AG04450 (cell line): Measurements from ENCODE around the gene MPIG6B. TPM values are rescaled to one million over a fixed set of nuclear protein-coding genes. Genes with fewer than 3 reads are reported as not detected.
A peak's percentile ranks its signal among the peaks of the same experiment; 100 is the strongest.

Experiments
- CTCF ChIA-PET: fragments of 300-600, 350-600 bp; formaldehyde crosslinking; extraction: SDS; loops from one replicate; lab custom pipeline; 2022; ENCODE audit warnings: antibody characterized with exemption, inconsistent platforms; lab: Charles Lee
- POLR2A ChIA-PET: fragments of 350-600 bp; formaldehyde crosslinking; extraction: SDS; loops from one replicate; lab custom pipeline; 2021; ENCODE audit warnings: antibody characterized with exemption, inconsistent platforms; lab: Yijun Ruan, JAX
- DNase-seq: peaks from one replicate; pipeline ENCODE4 v3.0.0-alpha.2; 2011; ENCODE audit warnings: low read depth, low spot score
- H3K27ac ChIP-seq: one replicate; pipeline ENCODE4 v1.5.1; 2012; ENCODE audit warnings: low read depth, low read length, control low read depth
- H3K27me3 ChIP-seq: one replicate; pipeline ENCODE4 v1.6.0; 2012; ENCODE audit warnings: low read length; ENCODE audit not compliant: control insufficient read depth, insufficient read depth
- H3K4me3 ChIP-seq: 2 replicates; pipeline ENCODE4 v1.5.1; 2011; ENCODE audit warnings: mild to moderate bottlenecking, low read depth, low read length, control low read depth
- H3K9me3 ChIP-seq: 2 replicates; pipeline ENCODE4 v1.5.1; 2012; ENCODE audit warnings: low read length; ENCODE audit not compliant: control insufficient read depth, insufficient read depth
- CTCF ChIP-seq: IDR thresholded peaks from 2 replicates; pipeline ENCODE4 v1.5.1; 2011; ENCODE audit warnings: low read depth, low read length, control low read depth, inconsistent platforms
- polyA plus RNA-seq: library from polyadenylated mRNA; depleted of rRNA; stranded (reverse); fragments of >200 nt; gene quantifications from 2 replicates; pipeline ENCODE4 v1.2.3, GENCODE V29; 2011

Gene MPIG6B
- polyA plus RNA-seq, 1 experiment = not detected

GRCh38 chr6:31733734-31734133 is 10.6 kb downstream of the MPIG6B start:
- no peak for TF ChIP-seq CTCF
- Histone ChIP-seq H3K9me3 (peaks cover 4% of the 10 kb centered on the region; the same call in 1 of the 2 replicates), H3K27ac (no peak overlapping the region), H3K27me3 (no peaks in the 10 kb centered on the region), H3K4me3 (peak overlapping the region; percentile 96)
- CTCF ChIA-PET = interaction anchor here (0.6 to 0.7 kb wide), 2 partner anchors 73 to 110 kb away, joined by 3 to 11 read pairs; partner anchors contain the start of gene LSM2
- POLR2A ChIA-PET = no interaction called here
- no peak for DNase-seq

DNA sequence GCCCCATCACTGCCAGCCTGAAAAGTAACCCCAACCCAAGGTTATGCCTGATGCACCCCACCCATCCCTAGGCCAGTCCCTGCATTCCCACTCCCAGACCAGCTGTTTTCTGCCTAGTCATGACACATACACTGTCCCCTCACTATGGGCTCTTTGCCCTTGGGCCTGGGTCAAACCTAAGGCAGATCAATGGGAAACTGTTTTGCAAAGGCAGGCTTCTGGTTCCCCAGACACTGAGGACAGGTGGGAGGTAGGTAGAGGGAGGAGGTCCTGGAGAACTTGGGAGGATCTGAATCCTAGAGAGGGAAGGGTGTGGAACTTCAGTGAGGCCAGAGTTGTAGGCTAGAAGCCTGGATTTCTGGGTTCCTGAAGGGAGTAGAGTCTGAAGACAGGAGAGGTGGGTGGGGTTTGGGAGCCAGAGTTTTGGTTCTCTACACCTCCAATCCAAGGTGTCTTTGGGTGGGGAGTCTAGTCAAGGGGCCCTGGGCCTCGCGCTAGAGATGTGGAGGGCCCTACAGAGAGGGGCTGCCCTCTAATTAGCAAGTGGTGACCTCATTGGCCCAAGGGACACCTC is 11.2 kb downstream of the MPIG6B start:
- TF ChIP-seq CTCF = no peak

GRCh38 chr6:31734821-31735406 is 11.7 kb downstream of the MPIG6B start:
- Histone ChIP-seq H3K27ac (peak overlapping the region; percentile 52), H3K9me3 (peaks cover 2% of the 10 kb centered on the region; the same call in 1 of the 2 replicates), H3K4me3 (peak overlapping the region; percentile 96), H3K27me3 (no peaks in the 10 kb centered on the region)
- DNase-seq = no peak
- ChIA-PET CTCF (interaction anchor here (0.5 to 1.9 kb wide), 4 partner anchors 38 to 88 kb away, joined by 3 to 9 read pairs (median 4); no protein-coding TSS in a partner anchor), POLR2A (interaction anchor here (0.5 to 2.6 kb wide), 5 partner anchors 70 to 128 kb away, joined by 3 to 14 read pairs (median 4); partner anchors contain the start of genes HSPA1A, HSPA1B, HSPA1L and NEU1)
- TF ChIP-seq CTCF = no peak

More for the DNA sequence above, 11.2 kb downstream of the MPIG6B start:
- peak overlapping the region; percentile 52 for H3K27ac ChIP-seq
- H3K4me3 ChIP-seq = peak overlapping the region; percentile 96
- ChIA-PET POLR2A (interaction anchor here (1.0 to 2.6 kb wide), 3 partner anchors 81 to 129 kb away, joined by 3 to 14 read pairs (median 4); partner anchors contain the start of genes HSPA1A, HSPA1B, HSPA1L and NEU1), CTCF (no interaction called here)
- peaks cover 4% of the 10 kb centered on the region; the same call in 1 of the 2 replicates for H3K9me3 ChIP-seq
- DNase-seq = no peak
- no peaks in the 10 kb centered on the region for H3K27me3 ChIP-seq

GRCh38 chr6:31736021-31736767 is 13.0 kb downstream of the MPIG6B start, which contains the start of gene CLIC1:
CLIC1 (minus strand) TSS chr6:31736530; CDS start chr6:31736300, 230 bp downstream.
- peak within 1 kb of the TSS; percentile 78 for H3K27ac ChIP-seq
- peak within 1 kb of the TSS; percentile 96 for H3K4me3 ChIP-seq
- no peaks in the 10 kb centered on the region for H3K27me3 ChIP-seq
- no peaks in the 10 kb centered on the region; the same call in 1 of the 2 replicates for H3K9me3 ChIP-seq
- ChIA-PET POLR2A (interaction anchor here (0.5 to 2.6 kb wide), 7 partner anchors 11 to 161 kb away, joined by 3 to 14 read pairs (median 4); partner anchors contain the start of genes EHMT2, HSPA1A, HSPA1B and HSPA1L), CTCF (interaction anchor here (1.2 to 1.9 kb wide), 3 partner anchors 55 to 60 kb away, joined by 3 to 9 read pairs (median 3); partner anchors contain the start of gene VARS1)
- no peak for TF ChIP-seq CTCF
- no peak for DNase-seq
